NCI-H2081 (cell line): Measurements from ENCODE around the gene LHB.

Experiments used
- DNase-seq, 2 experiments: peaks; one replicate each; lab custom pipeline; 2025; lab: John Stamatoyannopoulos, UW

The LHB gene

GRCh38 chr19:49010453-49010852 is 6.4 kb downstream of the LHB start:
- DNase-seq = no peak

- DNase-seq = no peak
These were observed 7.1 kb downstream of the LHB start for GRCh38 chr19:49009828-49010227.

- no peak for DNase-seq
These were observed 10.0 kb downstream of the LHB start for GRCh38 chr19:49006905-49007304.

GRCh38 chr19:49004964-49005614 is 11.8 kb downstream of the LHB start:
- no peak for DNase-seq

GRCh38 chr19:49004133-49004532 is 12.8 kb downstream of the LHB start:
- DNase-seq = no peak

- peak in 1 of 2 experiments; percentile 19 for DNase-seq
These were observed 17.2 kb downstream of the LHB start for GRCh38 chr19:48999481-49000325.

- peak in 1 of 2 experiments; percentile 23 for DNase-seq
These were observed 18.9 kb downstream of the LHB start for GRCh38 chr19:48997972-48998371.

GRCh38 chr19:48994035-48994386 is 22.9 kb downstream of the LHB start:
- DNase-seq = no peak

- DNase-seq = peak; percentile 98 to 99
These were observed 23.5 kb downstream of the LHB start, which contains the start of the genes GYS1 and RUVBL2 for GRCh38 chr19:48993175-48994034. Gene GYS1, minus strand, starts transcription at chr19:48993309. Its CDS starts 197 bp downstream, at chr19:48993112. Gene RUVBL2, plus strand, starts transcription at chr19:48993887. Its CDS starts 25 bp downstream, at chr19:48993912.

- DNase-seq = no peak
These were observed 24.2 kb downstream of the LHB start for GRCh38 chr19:48992581-48993174.

GRCh38 chr19:48991873-48992580 is 24.9 kb downstream of the LHB start:
- no peak for DNase-seq

- DNase-seq = no peak
These were observed 25.8 kb downstream of the LHB start for GRCh38 chr19:48991011-48991609.

GRCh38 chr19:48990400-48990799 is 26.5 kb downstream of the LHB start:
- no peak for DNase-seq

- DNase-seq = no peak
These were observed 27.1 kb downstream of the LHB start for GRCh38 chr19:48989701-48990291.

GRCh38 chr19:48988860-48989259 is 28.0 kb downstream of the LHB start:
- DNase-seq = no peak

- DNase-seq = no peak
These were observed 28.6 kb downstream of the LHB start for GRCh38 chr19:48988286-48988685.

- DNase-seq = no peak
These were observed 29.6 kb downstream of the LHB start for GRCh38 chr19:48987323-48987722.

- no peak for DNase-seq
These were observed 30.7 kb downstream of the LHB start for GRCh38 chr19:48986211-48986610.

GRCh38 chr19:48985711-48986110 is 31.2 kb downstream of the LHB start:
- DNase-seq = no peak

GRCh38 chr19:48982280-48982679 is 34.6 kb downstream of the LHB start:
- DNase-seq = no peak
